T47D (cell line): Measurements from ENCODE around the gene THBS3.
"Not testable (repeated sequence)": the region's sequence is repeated elsewhere in the genome, so short reads cannot be mapped to it uniquely, and the experiment has no call there.

Source experiments
- DNase-seq, 2 experiments: peaks; one replicate each; pipeline versions ENCODE4 v3.0.0 to v3.0.0-alpha.2; 2011 to 2012; ENCODE audit warnings: low read depth in 1 of 2, low spot score in 1 of 2
- JUND ChIP-seq: IDR thresholded peaks from 2 replicates; pipeline ENCODE4 v1.6.1; 2012; ENCODE audit warnings: low read depth
- in situ Hi-C: cut with HindIII; loops from 2 replicates; pipeline ENCODE4 v1.10.0; 2016; ENCODE audit warnings: low sequenced_read_pairs, low pct_unique_long_range_greater_than_20kb

THBS3 gene

DNA sequence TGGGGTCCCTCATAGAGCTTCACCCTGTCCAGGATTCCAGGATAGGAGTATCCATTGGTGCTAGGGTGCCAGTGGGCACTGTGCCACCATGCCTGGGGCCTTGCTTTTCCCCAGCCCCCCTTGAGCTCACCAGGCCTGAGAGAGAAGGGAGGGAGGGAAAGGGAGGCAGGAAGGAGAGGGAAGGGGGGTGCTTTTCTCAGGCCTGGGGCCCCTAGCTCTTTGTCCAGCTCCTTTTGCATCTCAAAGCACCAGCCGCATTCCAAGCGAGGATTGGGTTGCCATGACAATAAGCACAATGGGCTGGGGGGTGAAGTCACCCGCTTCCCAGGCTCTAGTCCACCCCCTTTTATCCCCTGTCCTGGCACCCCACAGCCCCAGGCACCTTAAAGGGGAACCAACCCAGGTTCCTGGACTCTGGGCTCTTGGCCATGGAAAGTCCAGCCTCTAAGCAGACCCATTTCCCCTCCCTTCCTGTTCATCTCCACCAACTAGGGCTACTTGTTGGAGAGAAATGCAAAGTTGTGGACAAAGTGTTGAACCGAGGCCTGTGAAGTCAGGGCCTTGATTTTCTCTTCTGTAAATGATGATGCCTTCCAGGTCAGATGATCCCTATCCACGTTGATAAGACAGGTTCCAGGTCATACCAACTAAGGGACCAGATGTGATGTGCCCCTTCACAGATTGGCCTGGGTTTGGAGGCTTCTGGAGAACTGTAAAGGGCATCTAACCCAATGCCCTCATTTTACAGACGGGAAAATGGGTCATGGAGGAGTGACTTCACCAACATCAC lies 11.4 kb downstream of the THBS3 start:
- no peak for TF ChIP-seq JUND
- DNase-seq, result no peak
- in situ Hi-C loops, result no loop called here

DNA sequence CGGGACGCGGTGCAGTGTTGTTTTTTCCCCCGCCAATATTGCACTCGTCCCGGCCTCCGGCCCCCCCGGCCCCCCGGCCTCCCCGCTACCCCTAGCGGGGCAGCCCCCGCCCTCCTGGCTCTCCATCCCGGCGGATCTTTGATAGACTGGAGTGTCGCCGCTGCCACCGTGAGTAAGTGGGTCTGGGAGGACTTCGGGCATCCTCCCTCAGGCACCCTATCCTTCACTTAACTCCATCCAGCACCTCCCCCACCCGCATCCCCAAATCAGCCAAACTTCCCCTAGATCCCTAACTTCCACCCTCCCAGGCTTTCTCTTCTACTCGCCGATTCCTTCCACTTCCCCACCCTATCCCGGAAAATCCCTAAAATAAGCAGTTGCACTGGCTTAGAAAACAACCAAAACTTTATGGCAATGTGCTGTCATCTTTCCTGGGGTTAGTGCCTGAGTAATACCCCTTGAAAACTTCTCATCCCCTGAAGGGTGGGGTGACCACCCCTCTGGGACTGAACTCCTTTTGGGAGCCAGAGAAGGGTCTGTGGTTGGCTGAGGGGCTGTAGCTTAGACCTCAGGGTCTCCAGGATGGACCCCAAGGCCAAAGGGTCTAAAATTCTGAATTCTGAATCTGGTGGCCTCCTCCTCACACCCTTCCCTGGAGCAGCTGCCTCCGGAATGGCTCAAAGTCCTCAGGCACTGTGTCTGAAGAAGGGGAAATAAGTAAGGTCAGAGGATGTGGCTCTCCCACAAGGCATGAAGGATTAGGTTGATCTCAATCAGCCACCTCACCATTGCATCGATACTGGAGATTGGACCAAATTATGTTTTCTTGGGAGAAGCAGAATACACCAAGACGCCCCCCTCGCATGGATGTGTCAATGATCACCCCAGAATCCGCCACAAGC lies 12.2 kb downstream of the THBS3 start:
- TF ChIP-seq JUND, result no peak
- in situ Hi-C loops, result no loop called here
- DNase-seq, result no peak

DNA sequence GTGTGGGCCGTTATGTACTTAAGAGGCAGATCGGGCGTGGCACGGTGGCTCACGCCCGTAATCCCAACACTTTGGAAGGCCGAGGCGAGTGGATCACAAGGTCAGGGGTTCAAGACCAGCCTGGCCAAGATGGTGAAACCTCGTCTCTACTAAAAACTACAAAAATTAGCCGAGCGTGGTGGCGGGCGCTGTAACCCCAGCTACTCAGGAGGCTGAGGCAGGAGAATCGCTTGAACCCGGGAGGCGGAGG lies 13.8 kb downstream of the THBS3 start:
- in situ Hi-C loops, DNase-seq: not testable (repeated sequence)

DNA sequence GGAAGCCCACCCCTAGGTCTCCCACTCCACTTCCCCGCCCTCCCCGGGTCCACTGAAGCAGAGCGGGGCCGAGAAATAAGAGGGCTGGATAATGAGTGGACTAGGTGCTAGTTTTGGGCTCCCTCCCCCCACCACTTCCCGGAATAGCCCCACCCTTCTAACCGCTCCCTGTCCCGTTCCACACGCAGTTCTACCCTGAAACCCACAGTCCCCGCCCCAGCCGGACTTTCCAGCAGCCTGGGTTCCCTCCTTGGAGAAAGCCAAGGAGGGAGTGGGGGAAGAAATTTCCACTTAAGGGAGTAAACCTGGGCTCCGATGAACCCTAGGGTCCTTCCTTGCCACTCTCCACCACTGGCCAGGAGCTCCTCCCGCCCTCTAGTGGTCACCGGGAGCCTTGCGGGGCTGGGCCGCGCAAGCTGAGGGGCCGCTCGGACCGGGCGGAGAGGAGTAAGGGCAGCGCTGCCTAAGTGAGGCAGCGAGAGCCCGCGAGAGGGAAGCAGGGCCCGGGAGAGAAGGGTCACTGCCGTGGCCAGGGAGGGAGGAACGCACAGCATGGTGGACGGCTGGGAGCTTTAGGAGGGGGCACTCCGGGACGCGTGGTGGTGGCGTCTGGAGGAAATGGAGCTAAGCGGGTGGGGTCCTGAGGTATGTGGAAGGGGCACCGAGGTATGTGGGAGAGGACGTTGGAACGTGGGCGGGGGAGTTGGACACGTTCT lies 14.3 kb downstream of the THBS3 start:
- in situ Hi-C loops, result no loop called here
- TF ChIP-seq JUND, result 0 out of 2 replicates have a peak, but pooled peaks have one; percentile 5
- peak; percentile 95 to 99 for DNase-seq

DNA sequence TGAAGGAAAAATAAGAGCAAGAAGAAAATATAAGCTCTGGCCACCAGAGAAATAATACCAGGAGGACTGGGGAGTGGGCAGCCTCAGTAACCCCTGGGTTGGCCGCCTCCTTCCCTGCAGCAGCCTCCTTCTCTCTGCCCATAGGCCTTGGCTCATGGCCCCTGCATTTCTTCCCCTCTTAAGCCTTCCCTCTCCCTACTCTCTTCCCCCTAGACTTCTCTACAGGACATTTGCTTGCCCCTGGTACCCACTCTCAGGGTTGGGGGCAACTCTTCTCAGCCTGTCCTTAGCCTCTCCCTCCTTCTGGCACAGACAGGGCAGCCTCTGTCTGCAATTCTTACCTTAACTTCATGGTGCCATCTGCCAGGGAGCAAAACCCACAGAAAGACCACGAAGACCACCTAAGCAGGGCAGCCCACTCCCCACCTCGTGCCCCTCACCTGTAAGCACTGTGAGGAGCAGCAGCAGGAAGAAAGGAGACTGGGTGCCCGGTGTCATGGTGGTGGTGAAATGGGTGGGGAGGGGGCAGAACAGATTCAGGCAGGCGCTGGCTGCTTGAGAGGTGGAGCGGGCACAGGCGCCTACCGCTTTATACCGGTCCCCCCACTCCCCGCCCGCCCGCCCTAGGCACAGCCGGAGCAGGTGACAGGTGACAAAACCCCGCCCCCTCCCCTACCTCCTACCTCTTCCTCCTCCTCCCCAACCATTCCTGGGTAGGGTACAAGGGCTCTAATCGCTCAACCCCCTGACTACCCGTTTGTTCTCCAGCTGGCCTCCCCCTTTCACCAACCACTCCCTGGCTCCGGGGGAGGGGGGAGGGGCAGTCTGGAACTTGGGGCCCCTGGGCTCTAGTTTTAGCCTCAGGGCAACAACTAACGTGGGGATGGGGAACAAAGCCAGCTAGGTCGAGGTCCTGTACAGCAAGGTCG lies 15.1 kb downstream of the THBS3 start:
- in situ Hi-C loops, result no loop called here
- no peak for TF ChIP-seq JUND
- DNase-seq, result peak; percentile 90 to 97

DNA sequence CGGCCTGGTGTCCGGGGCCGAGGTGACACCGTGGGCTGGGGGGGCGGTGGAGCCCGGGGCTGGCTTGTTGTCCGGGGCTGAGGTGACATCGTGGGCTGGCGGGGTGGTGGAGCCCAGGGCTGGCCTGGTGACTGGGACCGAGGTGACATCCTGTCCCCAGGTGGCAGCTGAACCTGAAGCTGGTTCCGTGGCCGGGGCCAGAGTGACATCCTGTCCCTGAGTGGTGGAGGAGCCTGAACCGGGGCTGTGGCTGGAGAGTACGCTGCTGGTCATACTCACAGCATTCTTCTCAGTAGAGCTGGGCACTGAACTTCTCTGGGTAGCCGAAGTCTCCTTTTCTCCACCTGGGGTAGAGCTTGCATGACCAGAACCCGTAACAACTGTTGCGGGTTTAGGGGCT lies 15.8 kb downstream of the THBS3 start:
- DNase-seq, result peak in 1 of 2 experiments; percentile 79
- no peak for TF ChIP-seq JUND
- in situ Hi-C loops, result no loop called here

DNA sequence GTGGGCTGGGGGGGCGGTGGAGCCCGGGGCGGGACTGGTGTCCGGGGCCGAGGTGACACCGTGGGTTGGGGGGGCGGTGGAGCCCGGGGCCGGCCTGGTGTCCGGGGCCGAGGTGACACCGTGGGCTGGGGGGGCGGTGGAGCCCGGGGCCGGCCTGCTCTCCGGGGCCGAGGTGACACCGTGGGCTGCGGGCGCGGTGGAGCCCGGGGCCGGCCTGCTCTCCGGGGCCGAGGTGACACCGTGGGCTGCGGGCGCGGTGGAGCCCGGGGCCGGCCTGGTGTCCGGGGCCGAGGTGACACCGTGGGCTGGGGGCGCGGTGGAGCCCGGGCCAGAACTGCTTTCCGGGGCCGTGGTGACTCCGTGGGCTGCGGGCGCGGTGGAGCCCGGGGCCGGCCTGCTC lies 17.8 kb downstream of the THBS3 start:
- not testable (repeated sequence) for DNase-seq

DNA sequence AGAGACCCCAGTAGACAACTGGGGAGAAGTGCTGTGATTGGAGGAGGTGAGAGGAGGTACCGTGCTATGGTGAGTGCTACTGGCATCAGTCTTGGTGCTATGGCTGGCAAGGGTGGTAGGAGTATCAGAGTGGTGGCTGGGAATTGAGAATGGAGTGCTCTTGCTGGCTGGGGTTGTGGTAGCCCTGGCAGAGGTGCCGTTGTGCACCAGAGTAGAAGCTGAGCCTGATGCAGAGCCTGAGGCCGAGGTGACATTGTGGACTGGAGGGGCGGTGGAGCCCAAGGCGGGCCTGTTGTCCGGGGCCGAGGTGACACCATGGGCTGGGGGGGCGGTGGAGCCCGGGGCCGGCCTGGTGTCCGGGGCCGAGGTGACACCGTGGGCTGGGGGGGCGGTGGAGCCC lies 19.4 kb downstream of the THBS3 start:
- in situ Hi-C loops, result no loop called here
- no peak for TF ChIP-seq JUND
- peak in 1 of 2 experiments; percentile 48 for DNase-seq

More for the DNA sequence above, 17.8 kb downstream of the THBS3 start:
- in situ Hi-C loops, result not testable (repeated sequence)

DNA sequence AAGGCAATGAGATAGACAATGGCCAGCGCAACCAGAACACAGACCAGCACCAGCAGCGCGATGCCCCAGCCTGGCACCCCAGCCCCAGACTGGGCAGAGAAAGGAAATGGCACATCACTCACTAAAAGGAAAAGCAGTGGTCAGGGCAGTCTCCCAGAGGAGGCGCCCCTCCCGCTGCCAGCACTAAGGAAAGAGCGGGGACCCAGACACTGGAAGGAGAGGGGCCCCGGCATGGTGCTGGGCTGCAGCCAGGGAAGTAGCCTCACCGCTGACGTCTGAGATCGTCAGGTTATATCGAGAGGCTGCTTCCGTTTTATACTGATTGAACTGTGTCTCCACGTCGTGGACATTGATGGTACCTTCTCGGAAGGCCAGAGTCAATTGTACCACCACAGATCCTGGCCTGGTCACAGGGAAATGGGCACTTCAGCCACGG lies 20.2 kb downstream of the THBS3 start:
- peak in 1 of 2 experiments; percentile 39 for DNase-seq
- no peak for TF ChIP-seq JUND
- in situ Hi-C loops, result no loop called here

DNA sequence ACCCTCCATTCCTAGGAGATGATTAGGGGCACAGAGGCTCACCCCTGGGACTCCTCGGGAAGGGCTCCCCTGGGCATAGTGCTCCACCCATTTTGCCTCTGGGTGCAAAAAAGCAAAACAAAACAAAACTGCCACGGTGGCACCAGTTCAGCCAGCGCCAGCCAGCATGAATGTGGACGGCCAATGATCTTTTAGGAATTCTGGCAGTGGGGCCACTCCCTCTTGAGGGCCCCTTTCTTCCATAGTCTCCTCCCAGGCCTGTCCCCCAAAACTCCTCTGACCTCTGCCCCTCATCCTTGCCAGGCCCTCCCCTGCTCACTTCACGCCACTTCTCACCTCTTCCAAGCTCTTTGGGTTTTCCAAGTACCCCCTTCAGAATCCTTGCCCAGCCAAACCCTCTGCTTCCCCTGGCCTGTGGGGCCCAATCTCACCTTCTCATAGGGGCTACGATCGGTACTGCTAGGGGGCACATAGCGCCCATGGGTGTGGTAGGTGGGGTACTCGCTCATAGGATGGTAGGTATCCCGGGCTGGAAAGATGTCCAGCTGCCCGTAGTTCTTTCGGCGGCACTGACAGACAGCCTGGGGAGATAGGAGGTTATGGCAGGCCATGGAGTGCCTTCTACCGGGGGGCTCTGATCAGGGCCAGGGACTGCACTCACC lies 20.8 kb downstream of the THBS3 start:
- no peak for TF ChIP-seq JUND
- DNase-seq, result peak in 1 of 2 experiments; percentile 53
- in situ Hi-C loops, result no loop called here

DNA sequence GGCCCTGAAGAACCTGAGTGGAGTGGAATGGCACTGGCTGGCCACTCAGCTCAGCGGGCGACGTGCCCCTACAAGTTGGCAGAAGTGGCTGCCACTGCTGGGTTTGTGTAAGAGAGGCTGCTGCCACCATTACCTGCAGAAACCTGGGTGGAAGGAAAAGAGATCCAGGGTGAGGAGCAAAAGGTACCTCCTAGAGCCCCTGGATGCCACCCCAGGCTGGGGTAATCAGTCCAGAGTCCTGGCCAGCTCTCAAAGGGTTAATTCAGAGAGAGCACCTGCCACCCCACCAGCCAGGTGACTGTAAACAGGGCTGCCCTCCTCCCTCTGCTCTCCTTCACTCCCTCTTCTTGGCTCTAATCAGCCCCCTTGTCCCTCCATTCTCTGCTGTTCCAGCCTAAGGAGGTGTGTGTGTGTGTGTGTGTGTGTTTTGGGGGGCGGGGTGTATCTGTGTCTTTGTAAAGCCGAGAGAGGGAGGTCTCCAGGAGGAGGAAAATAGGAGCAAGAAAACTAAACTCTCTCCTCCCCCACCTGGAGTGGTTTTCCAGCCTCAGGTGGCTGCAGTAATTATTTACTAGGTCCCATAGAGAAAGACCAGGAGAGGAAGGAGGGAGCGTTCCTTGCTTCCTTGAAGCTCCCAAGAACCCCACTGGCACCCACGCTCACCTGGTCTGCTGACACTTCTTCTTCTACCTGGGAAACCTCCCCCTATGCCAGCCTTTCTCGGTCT lies 21.5 kb downstream of the THBS3 start:
- peak in 1 of 2 experiments; percentile 47 for DNase-seq
- in situ Hi-C loops, result no loop called here
- no peak for TF ChIP-seq JUND
